A549 (cell line): ENCODE data around the gene CMIP. TPM values are rescaled to one million over a fixed set of nuclear protein-coding genes. Genes with fewer than 3 reads are reported as not detected.

Experiments
- ATAC-seq, 2 experiments: fragments of 200-7000 bp in 1 of 2; fragments of >200 bp in 1 of 2; cut with Nextera tagmentation in 1 of 2; cut with Tn5 transposase in 1 of 2; 3 replicates each; pipeline versions ENCODE4 v1.8.0 to v1.9.1; 2018 to 2020; ENCODE audit warnings: mild to moderate bottlenecking in 1 of 2, moderate library complexity in 1 of 2
- CTCF ChIA-PET: fragments of 300-600 bp; sonication (Branson Sonifier 250); formaldehyde crosslinking; extraction: SDS; loops from one replicate; lab custom pipeline; 2021; ENCODE audit warnings: antibody characterized with exemption, inconsistent platforms; lab: Yijun Ruan, JAX
- POLR2A ChIA-PET: fragments of 350-600 bp; formaldehyde crosslinking; extraction: SDS; loops from one replicate; lab custom pipeline; 2021; ENCODE audit warnings: antibody characterized with exemption, inconsistent platforms; lab: Yijun Ruan, JAX
- DNase-seq, 2 experiments: peaks; one replicate each; pipeline versions ENCODE4 v3.0.0 to v3.0.0-alpha.2; 2011 to 2016; ENCODE audit warnings: low read depth in 1 of 2, low spot score in 1 of 2
- FAIRE-seq: peaks from 2 replicates; lab custom pipeline; 2011; peaks lifted over from hg19 to GRCh38; lab: Jason Lieb, UNC
- H3K27ac ChIP-seq, 2 experiments: fragments of >200 bp; sonication (Bioruptor Twin); formaldehyde crosslinking; 3 replicates each; pipeline ENCODE4 v1.5.1; 2016 to 2017
- H3K4me1 ChIP-seq: fragments of >200 bp; sonication (Bioruptor Twin); formaldehyde crosslinking; 3 replicates; pipeline ENCODE4 v1.6.1; 2016
- H3K4me2 ChIP-seq: fragments of >200 bp; sonication (Bioruptor Twin); formaldehyde crosslinking; 3 replicates; pipeline ENCODE4 v1.6.1; 2016
- H3K4me3 ChIP-seq: fragments of >200 bp; sonication (Bioruptor Twin); formaldehyde crosslinking; 3 replicates; pipeline ENCODE4 v1.5.1; 2016
- H3K9me3 ChIP-seq: fragments of >200 bp; sonication (Bioruptor Twin); formaldehyde crosslinking; 3 replicates; pipeline ENCODE4 v1.6.1; 2016
- CHD4 ChIP-seq: fragments of 200-600 bp; sonication (generic); IDR thresholded peaks from 2 replicates; pipeline ENCODE4 v1.6.1; 2016; ENCODE audit warnings: antibody characterized with exemption, mild to moderate bottlenecking, borderline replicate concordance
- CTCF ChIP-seq: fragments of >200 bp; sonication (Bioruptor Twin); formaldehyde crosslinking; IDR thresholded peaks from 3 replicates; pipeline ENCODE4 v1.5.1; 2016
- EP300 ChIP-seq, 2 experiments: fragments of >200 bp; sonication (Bioruptor Twin); formaldehyde crosslinking; IDR thresholded peaks; 2 replicates in 1 of 2; 3 replicates in 1 of 2; pipeline ENCODE4 v1.6.1; 2016 to 2017
- HDAC2 ChIP-seq: fragments of 200-600 bp; sonication (generic); IDR thresholded peaks from 2 replicates; pipeline ENCODE4 v1.6.1; 2016
- HEYL ChIP-seq: fragments of 250-450 bp; sonication (Bioruptor Pico); IDR thresholded peaks from 2 replicates; pipeline ENCODE4 v1.8.0; 2021; ENCODE audit warnings: mild to moderate bottlenecking, moderate library complexity
- HOXB13 ChIP-seq: fragments of 250-450 bp; sonication (Bioruptor Pico); IDR thresholded peaks from 2 replicates; pipeline ENCODE4 v1.5.0; 2020; ENCODE audit warnings: low read depth, mild to moderate bottlenecking, moderate library complexity
- KDM5A ChIP-seq: fragments of 200-600 bp; sonication (generic); IDR thresholded peaks from 2 replicates; pipeline ENCODE4 v1.6.1; 2016; ENCODE audit warnings: antibody characterized with exemption, mild to moderate bottlenecking
- MYC ChIP-seq: IDR thresholded peaks from 2 replicates; pipeline ENCODE4 v1.6.1; 2012; ENCODE audit warnings: mild to moderate bottlenecking, inconsistent platforms, low read length, improper control_type of control experiment, borderline replicate concordance
- NFE2L2 ChIP-seq: fragments of 150-350 bp; conservative IDR thresholded peaks from 2 replicates; pipeline ENCODE4 v1.6.1; 2014; ENCODE audit warnings: low read length
- NR3C1 ChIP-seq: fragments of >200 bp; sonication (Bioruptor Twin); formaldehyde crosslinking; IDR thresholded peaks from 3 replicates; pipeline ENCODE4 v1.6.1; 2017
- PBX3 ChIP-seq: IDR thresholded peaks from 2 replicates; pipeline ENCODE4 v1.6.1; 2012
- POLR2A ChIP-seq: IDR thresholded peaks from 2 replicates; pipeline ENCODE4 v1.6.1; 2012; ENCODE audit warnings: mild to moderate bottlenecking, low read length
- RAD21 ChIP-seq, 2 experiments: fragments of >200 bp in 1 of 2; sonication (Bioruptor Twin) in 1 of 2; formaldehyde crosslinking in 1 of 2; IDR thresholded peaks in 1 of 2; conservative IDR thresholded peaks in 1 of 2; 2 replicates in 1 of 2; 3 replicates in 1 of 2; pipeline ENCODE4 v1.6.1; 2012 to 2018; ENCODE audit warnings: inconsistent platforms in 1 of 2
- TP53 ChIP-seq: fragments of 250-450 bp; sonication (Bioruptor Pico); IDR thresholded peaks from 2 replicates; pipeline ENCODE4 v1.5.0; 2021; ENCODE audit warnings: mild to moderate bottlenecking, moderate library complexity
- USF2 ChIP-seq: fragments of 450-650 bp; IDR thresholded peaks from 2 replicates; pipeline ENCODE4 v1.6.1; 2014; ENCODE audit warnings: antibody characterized with exemption
- ZC3H11A ChIP-seq: fragments of 450-650 bp; IDR thresholded peaks from 2 replicates; pipeline ENCODE4 v1.6.1; 2014; ENCODE audit warnings: antibody characterized with exemption, mild to moderate bottlenecking
- ZFP36 ChIP-seq: fragments of 450-650 bp; IDR thresholded peaks from 2 replicates; pipeline ENCODE4 v1.6.1; 2014; ENCODE audit warnings: borderline replicate concordance; ENCODE audit not compliant: partially characterized antibody
- WGBS: methylation state at CpG from one replicate; pipeline ENCODE4 v1.1.6; 2017; ENCODE audit errors: missing lambda C conversion rate; 5-methylcytosine and 5-hydroxymethylcytosine counted together
- polyA plus RNA-seq, 4 experiments: library from polyadenylated mRNA; depleted of rRNA in 3 of 4; stranded (reverse); fragments of >200 nt; fragmentation: RNase III in 1 of 4; extraction: RNeasy Plus Mini Kit Qiagen cat#74134 plus additional on column Dnase treatment in 1 of 4; gene quantifications; 2 replicates in 3 of 4; 3 replicates in 1 of 4; pipeline ENCODE4 v1.2.3, GENCODE V29; 2011 to 2017
- TF ChIP-seq, protein P1 (sequence below): IDR thresholded peaks from 2 replicates; pipeline ENCODE4 v1.6.1; 2012; ENCODE audit warnings: low read depth, borderline replicate concordance

The CMIP gene
- polyA plus RNA-seq, 2 of the 4 experiments (the other 2 are of a cell fraction) = 21.6 to 125 TPM

DNA sequence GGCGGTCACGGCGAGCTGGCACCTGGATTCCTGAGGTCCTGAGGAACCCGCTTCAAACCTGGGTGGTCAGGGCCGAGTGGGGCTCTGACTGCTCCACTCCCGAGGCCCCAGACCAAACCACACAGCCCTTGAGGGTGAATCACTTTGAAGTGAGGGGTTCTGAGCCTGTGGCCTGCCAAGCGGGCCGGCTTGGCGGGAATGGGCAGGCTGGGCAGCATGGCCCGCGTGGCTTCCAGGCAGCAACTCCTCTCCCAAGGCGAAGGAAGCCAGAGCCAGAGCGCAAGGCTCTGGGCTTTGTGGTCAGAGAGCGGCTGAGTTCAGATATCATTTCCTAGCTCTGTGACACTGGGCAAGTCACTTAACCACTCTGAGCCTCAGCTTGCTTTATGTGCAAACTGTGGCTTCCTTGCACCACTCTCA, 42.7 kb downstream of the CMIP start:
- ChIA-PET POLR2A (no interaction called here), CTCF (interaction anchor here (1.7 kb wide), 1 partner anchor 9 kb away, joined by 4 read pairs; no protein-coding TSS in a partner anchor)
- Histone ChIP-seq H3K27ac (peak overlapping the region in 1 of 2 experiments; percentile 81; a peak in 3 of 6 replicates), H3K9me3 (no peaks in the 10 kb centered on the region), H3K4me3 (no peak overlapping the region), H3K4me1 (peaks cover 100% of the 10 kb centered on the region), H3K4me2 (no peak overlapping the region)
- FAIRE-seq (no peak), ATAC-seq (no peak), DNase-seq (no peak)
- WGBS = 94% methylated on average over 7 of the region's 14 CpGs
- no peak for TF ChIP-seq KDM5A
- no peak for TF ChIP-seq HEYL (CRISPR knock-in tag)
- no peak for TF ChIP-seq NFE2L2
- TF ChIP-seq, protein P1, sequence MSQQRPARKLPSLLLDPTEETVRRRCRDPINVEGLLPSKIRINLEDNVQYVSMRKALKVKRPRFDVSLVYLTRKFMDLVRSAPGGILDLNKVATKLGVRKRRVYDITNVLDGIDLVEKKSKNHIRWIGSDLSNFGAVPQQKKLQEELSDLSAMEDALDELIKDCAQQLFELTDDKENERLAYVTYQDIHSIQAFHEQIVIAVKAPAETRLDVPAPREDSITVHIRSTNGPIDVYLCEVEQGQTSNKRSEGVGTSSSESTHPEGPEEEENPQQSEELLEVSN = peak; percentile 47; the same call in 1 of the 2 replicates
- no peak for TF ChIP-seq ZC3H11A
- TF ChIP-seq ZFP36 = peak; percentile 26
- no peak for TF ChIP-seq HDAC2
- TF ChIP-seq TP53 (CRISPR knock-in tag) = no peak
- TF ChIP-seq CHD4 = no peak

DNA sequence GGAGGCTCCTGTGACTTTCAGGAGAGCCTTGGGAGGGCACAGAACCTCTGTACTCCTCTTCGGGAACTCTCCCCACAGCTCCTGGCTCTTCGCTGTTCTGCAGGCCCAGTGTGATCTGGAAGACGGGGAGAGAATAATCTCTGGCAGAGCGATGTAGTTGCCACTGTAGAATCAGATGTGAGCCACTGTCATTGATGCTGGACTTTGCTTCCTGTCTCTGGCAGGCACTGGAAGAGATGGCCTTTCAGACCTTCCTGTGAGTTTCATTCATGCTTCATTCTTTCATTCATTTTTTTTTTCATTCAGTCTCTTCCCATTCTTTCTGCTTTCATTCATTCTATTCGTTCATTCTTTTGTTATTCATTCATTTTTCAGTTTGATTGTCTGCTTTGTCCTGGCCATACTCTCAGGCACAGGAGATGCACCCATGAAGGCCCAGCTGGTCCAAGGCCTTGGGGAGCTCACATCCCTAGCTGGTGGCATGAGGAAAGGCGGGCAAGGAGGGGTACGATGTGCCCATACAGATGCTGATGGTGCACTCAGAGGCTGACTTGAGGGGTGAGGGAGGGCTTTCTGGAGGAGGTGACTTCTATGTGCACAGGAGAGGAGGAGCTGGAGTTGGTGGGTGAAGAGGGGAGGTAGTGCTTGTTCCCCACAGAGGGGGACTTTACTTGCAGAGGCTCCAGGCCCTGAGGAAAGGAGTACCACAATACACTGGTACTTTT, 44.2 kb downstream of the CMIP start:
- Histone ChIP-seq H3K4me3 (no peak overlapping the region), H3K27ac (peak overlapping the region in 1 of 2 experiments; percentile 77; a peak in 3 of 6 replicates), H3K4me2 (peak overlapping the region; percentile 23; the same call in 1 of the 3 replicates), H3K9me3 (no peaks in the 10 kb centered on the region), H3K4me1 (peaks cover 100% of the 10 kb centered on the region)
- no peak for DNase-seq
- no peak for ATAC-seq
- CTCF ChIA-PET = interaction anchor here (0.8 to 1.2 kb wide), 2 partner anchors 13 to 15 kb away, joined by 3 to 4 read pairs; no protein-coding TSS in a partner anchor
- TF ChIP-seq HOXB13 (no peak), EP300 (IDR thresholded peaks at IDR 0.05) (no peak), NR3C1 (no peak), POLR2A (no peak), MYC (no peak), PBX3 (no peak), RAD21 (conservative IDR thresholded peaks at IDR 0.05 in 1 of 2, IDR thresholded peaks at IDR 0.05 in 1 of 2) (no peak), USF2 (no peak), CHD4 (no peak), CTCF (no peak)
- FAIRE-seq = no peak
- POLR2A ChIA-PET = no interaction called here
- WGBS = 86% methylated on average over 7 of the region's 7 CpGs
